ENCODE data around the gene RALY.
"Not testable (repeated sequence)": the region's sequence is repeated elsewhere in the genome, so short reads cannot be mapped to it uniquely, and the experiment has no call there.

RALY gene

DNA sequence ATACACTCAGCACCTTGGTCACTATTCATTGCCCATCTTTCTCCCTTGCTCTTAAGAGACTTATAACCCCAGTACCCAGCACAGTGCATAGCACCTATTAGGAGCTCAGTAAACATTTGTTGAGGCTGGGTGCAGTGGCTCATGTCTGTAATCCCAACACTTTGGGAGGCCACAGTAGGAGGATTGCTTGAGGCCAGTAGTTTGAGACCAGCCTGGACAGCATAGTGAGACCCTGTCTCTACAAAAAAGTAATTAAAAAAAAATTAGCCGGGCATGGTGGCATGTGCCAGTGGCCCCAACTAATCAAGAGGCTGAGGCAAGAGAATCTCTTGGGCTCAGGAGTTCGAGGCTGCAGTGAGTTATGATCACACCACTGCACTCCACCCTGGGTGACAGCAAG is 126.5 kb downstream of the RALY start:
- H3K27ac ChIP-seq, result no peak overlapping the region
- TF ChIP-seq, protein P1, sequence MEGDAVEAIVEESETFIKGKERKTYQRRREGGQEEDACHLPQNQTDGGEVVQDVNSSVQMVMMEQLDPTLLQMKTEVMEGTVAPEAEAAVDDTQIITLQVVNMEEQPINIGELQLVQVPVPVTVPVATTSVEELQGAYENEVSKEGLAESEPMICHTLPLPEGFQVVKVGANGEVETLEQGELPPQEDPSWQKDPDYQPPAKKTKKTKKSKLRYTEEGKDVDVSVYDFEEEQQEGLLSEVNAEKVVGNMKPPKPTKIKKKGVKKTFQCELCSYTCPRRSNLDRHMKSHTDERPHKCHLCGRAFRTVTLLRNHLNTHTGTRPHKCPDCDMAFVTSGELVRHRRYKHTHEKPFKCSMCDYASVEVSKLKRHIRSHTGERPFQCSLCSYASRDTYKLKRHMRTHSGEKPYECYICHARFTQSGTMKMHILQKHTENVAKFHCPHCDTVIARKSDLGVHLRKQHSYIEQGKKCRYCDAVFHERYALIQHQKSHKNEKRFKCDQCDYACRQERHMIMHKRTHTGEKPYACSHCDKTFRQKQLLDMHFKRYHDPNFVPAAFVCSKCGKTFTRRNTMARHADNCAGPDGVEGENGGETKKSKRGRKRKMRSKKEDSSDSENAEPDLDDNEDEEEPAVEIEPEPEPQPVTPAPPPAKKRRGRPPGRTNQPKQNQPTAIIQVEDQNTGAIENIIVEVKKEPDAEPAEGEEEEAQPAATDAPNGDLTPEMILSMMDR (conservative IDR thresholded peaks at IDR 0.05), result no peak

DNA sequence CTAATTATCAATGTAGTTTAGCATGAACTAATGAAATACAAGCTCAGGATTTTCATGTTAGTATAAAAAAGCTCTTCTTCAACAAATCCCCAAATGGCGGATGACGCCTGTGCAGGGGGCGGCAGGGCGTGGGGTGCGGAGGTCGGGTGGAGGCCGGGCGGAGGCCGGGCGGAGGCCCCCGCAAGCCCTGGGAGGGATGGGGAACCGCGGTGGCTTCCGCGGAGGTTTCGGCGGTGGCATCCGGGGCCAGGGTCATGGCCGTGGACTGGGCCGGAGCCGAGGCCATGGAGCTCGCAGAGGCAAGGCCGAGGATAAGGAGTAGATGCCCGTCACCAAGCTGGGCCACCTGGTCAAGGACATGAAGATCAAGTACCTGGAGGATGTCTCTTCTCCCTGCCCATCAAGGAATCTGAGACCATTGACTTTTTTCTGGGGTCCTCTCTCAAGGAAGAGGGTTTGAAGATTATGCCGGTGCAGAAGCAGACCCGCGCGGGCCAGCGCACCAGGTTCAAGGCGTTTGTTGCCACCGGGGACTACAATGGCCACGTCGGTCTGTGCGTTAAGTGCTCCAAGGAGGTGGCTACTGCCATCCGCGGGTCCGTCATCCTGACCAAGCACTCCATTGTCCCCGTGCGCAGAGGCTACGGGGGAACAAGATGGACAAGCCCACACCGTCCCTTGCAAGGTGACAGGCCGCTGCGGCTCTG is 128.7 kb downstream of the RALY start:
- TF ChIP-seq, protein P1 (conservative IDR thresholded peaks at IDR 0.05), result no peak

DNA sequence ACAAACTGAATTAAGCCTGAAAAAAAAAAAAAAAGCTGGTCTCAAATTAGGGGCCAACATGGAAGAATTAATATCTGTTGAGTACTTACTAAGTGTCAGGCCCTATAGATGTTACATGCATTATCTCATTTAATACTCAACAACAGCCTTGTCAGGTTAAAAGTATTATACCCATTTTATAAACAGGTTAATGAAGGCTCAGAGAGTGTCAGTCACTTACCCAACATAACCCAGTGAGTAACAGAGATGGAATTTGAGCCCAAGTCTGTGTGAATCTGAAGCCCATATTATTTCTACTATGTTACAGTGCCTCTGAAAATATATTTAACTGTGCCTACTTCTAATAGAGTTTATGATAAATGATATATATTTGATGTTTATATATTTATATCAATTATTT is 129.6 kb downstream of the RALY start:
- TF ChIP-seq, protein P1 (conservative IDR thresholded peaks at IDR 0.05), result no peak

More for the DNA sequence above, 128.7 kb downstream of the RALY start:
- no peak overlapping the region for H3K27ac ChIP-seq

DNA sequence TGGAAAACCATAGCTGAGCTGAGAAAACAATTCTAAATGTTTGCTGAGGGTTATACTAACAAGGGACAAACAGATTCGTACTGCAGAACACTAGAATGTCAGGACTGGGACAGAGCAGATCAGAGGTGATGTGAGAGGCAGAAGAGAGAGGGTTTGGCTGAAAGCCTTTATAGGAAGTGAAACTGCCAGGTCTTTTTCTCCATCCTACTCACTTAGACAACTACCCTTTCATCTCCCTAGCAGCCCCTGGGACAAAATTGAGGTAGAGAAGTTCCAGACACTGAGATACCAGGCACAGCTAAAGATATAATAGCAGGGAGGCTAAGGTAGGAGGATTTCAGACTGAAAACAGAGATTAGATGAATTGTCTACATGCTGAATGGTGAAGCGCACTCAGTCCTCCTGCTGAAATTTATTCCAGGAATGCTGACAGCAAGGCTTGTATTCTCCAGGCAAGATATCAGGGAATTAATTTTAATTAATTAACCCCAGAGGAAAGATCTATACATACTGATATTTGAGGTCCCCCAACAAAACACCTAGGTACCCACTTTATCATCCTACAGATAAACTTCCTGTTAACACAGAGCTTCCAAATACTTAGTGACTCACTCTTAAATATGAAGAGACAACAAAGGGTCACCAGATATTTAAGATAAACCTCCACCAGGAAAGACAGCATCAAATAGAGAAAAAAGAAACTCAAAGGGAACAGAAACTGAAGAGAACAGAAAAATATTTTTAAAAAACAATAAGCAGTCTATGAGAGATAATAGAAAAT is 130.9 kb downstream of the RALY start:
- TF ChIP-seq, protein P1 (conservative IDR thresholded peaks at IDR 0.05), result no peak
- no peak overlapping the region for H3K27ac ChIP-seq

More for the DNA sequence above, 129.6 kb downstream of the RALY start:
- H3K27ac ChIP-seq, result no peak overlapping the region

DNA sequence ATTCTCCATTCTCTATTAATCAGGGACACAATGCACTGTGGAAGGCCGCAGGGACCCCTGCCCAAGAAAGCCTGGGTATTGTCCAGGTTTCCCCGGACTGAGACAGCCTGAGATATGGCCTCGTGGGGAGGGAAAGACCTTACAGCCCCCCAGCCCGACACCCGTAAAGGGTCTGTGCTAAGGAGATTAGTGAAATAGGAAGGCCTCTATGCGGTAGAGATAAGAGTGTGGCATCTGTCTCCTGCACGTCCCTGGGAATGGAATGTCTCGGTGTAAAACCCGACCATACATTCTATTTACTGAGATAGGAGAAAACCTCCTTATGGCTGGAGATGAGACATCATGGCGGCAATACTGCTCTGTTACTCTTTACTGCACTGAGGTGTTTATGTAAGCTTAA is 134.1 kb downstream of the RALY start:
- no peak overlapping the region for H3K27ac ChIP-seq
- TF ChIP-seq, protein P1 (conservative IDR thresholded peaks at IDR 0.05), result no peak

DNA sequence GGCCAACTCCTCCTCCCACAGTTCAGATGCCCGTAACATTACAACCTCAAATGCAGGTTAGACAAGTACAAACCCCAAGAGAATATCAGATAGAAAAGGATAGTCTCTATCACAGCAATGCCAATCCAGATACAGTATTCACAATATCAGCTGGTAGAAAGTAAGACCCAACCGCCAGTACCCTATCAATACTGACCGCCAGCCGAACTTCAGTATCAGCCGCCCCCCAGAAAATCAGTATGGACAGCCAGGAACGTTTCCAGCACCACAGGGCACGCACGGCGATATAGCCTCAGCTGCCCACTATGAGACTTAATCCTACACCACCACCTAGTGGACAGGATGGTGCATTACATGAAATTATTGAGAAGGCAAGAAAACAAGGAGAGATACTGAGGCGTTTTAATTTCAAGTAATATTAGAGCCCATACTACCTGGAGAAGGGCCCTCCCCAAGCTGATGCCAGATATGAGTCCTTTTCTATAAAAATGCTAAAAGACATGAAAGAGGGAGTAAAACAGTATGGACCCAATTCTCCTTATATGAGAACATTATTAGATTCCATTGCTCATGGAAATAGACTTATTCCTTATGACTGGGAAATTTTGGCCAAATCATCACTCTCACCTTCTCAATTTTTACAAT is 135.9 kb downstream of the RALY start:
- TF ChIP-seq, protein P1 (conservative IDR thresholded peaks at IDR 0.05), result peak; percentile 90
- peak overlapping the region; percentile 36; the same call in 1 of the 2 replicates for H3K27ac ChIP-seq

DNA sequence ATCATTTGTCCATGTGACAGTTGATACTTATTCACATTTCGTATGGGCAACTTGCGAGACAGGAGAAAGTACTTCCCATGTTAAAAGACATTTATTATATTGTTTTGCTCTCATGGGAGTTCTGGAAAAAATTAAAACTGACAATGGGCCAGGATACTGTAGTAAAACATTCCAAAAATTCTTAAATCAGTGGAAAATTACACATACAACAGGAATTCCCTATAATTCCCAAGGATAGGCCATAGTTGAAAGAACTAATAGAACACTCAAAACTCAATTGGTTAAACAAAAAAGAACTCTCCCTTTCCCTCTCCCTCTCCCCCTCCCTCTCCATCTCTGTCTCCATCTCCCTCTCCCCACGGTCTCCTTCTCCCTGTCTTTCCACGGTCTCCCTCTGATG is 137.8 kb downstream of the RALY start:
- TF ChIP-seq, protein P1 (conservative IDR thresholded peaks at IDR 0.05), result no peak
- H3K27ac ChIP-seq, result no peak overlapping the region

DNA sequence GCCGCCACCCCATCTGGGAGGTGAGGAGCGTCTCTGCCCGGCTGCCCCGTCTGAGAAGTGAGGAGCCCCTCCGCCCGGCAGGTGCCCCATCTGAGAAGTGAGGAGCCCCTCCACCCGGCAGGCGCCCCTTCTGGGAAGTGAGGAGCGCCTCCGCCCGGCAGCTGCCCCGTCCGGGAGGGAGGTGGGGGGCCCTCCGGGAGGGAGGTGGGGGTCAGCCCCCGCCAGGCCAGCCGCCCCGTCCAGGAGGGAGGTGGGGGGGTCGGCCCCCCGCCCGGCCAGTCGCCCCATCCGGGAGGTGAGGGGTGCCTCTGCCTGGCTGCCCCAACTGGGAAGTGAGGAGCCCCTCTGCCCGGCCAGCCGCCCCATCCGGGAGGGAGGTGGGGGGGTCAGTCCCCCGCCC is 138.8 kb downstream of the RALY start:
- not testable (repeated sequence) for H3K27ac ChIP-seq

DNA sequence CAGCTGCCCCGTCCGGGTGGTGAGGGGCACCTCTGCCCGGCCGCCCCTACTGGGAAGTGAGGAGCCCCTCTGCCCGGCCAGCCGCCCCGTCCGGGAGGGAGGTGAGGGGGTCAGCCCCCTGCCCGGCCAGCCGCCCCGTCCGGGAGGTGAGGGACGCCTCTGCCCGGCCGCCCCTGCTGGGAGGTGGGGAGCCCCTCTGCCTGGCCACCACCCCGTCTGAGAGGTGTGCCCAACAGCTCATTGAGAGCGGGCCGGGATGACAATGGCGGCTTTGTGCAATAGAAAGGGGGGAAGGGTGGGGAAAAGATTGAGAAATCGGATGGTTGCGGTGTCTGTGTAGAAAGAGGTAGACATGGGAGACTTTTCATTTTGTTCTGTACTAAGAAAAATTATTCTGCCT is 139.2 kb downstream of the RALY start:
- not testable (repeated sequence) for H3K27ac ChIP-seq

DNA sequence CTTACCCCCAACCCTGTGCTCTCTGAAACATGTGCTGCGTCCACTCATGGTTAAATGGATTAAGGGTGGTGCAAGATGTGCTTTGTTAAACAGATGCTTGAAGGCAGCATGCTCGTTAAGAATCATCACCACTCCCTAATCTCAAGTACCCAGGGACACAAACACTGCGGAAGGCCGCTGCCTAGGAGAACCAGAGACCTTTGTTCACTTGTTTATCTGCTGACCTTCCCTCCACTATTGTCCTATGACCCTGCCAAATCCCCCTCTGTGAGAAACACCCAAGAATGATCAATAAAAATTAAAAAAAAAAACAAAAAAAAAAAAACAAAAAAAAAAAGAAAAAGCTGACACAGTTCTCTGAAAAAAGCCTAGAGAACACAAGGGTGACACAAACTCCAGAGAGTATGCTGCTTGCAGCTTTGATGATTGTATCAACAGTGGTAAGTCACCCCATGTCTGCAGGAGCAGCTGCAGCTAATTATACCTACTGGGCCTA is 139.7 kb downstream of the RALY start:
- H3K27ac ChIP-seq, result not testable (repeated sequence)
